RPMI8226 (cell line): ENCODE data around the gene STMND1.
A peak's percentile ranks its signal among the peaks of the same experiment; 100 is the strongest.

Source experiments
- DNase-seq: peaks from one replicate; pipeline ENCODE4 v3.0.0-alpha.2; 2015

The STMND1 gene

DNA sequence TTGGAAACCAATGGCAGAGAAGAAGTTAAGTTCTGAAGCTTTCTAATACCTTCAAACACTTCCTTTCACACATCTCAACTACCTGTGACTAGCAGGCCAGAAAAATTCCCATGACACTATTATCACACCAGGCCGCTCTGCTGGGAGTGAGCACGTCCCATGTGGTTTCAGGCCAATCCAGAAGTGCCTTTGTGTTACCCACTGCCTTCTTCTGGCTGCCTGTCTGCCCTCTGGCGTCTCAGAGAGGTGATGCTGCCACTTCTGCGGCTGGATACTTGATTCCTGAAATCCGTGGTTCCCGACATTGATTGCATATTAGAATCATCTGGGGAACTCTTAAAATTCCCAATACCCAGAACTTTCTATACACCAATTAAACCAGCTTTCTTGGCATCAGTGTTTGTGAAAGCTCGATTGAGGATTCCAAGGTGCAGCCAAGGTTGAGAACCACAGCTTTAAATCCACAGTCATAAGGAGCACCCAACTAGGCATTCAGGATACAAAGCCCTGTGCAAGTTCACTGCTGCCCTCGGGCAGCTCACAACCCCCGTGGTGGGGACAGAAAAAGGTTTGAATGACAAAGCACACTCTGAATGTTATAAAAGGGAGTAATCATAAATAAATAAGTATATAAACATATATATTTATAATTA is 65.6 kb downstream of the STMND1 start:
- peak; percentile 38 for DNase-seq

GRCh38 chr6:17169291-17169690 is 67.4 kb downstream of the STMND1 start:
- DNase-seq, result no peak

GRCh38 chr6:17169711-17170110 is 67.9 kb downstream of the STMND1 start:
- DNase-seq, result no peak

DNA sequence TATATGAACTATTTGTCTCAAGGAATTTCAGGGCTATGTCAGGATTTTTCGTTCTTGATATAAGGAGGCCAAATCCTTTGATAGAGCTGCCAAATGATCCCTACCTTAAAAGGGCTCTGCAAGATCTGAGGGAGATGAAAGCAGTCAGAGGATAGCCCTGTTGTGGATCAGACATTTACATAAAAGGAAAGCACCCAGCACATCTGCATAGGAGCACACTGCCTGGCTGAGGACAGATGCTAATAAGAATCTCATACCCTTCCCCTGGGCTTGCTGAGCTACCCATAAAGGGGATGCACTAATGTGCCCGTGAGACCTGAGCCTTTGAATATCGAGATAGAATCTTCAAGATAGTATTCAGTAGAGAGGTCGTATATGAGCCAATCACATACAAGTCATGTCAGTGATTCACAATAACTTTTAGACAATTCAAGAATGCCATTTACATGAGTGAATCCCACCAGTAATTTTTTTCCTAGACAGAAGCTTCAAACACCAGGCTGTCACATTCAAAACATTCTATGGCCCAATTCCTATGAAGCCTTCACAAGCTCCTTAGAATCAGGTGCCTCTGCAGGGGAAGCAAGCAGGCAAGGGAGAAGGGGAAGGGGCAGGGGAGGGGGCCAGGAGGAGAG is 71.1 kb downstream of the STMND1 start:
- no peak for DNase-seq

DNA sequence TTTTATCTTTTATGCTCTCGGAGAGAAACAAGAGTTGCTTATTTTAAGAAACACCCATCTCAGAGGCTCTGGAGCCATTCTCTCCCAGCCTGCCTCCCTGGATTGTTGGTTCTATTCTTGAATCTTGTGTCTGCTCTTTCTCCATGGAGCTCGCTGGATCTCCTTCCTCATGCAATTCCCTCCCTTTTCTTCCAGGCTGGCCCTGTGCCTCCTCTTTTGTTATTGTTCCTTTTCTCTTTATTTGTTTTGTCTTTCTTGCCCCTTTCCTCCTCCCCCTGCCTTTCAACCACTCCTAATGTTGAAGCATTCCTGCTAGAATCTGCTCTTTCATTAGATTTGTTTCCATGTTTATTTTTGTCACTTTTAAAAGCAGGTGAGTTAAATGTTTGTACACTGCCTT is 76.5 kb downstream of the STMND1 start:
- DNase-seq, result no peak

GRCh38 chr6:17178754-17179529 is 77.1 kb downstream of the STMND1 start:
- DNase-seq, result no peak

DNA sequence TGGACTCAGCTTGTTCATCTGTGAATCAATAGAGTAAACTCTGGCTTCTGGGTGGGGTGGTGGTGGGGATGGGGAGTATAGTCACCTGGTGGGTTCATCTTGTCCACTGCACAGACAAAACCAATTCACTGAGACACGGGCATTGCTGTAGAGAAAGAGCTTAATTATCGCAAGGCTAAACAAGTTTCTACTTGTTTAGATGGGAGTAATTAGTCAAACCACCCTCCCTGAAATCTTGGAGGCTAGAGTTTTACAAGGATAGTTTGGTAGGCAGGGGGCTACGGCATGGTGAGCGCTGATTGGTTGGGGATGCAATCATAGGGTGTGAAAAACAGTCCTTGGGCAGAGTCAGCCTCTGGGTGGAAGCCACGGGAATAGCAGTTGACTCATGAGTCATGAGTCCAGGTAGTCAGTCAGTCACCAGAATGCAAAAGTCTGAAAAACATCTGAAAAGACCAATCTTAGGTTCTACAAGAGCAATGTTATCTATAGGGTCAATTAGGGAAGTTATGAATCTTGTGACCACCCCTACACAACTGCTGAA is 77.8 kb downstream of the STMND1 start:
- DNase-seq, result no peak
